ENCODE measurements around the gene CGRRF1. TPM values are rescaled to one million over a fixed set of nuclear protein-coding genes. Genes with fewer than 3 reads are reported as not detected.

Gene CGRRF1
- total and polyA plus RNA-seq, 2 of the 13 experiments (the other 11 are each of a cell fraction or from before 2014, with no cell fraction given): 16.8 to 18.2 TPM

GRCh38 chr14:54497224-54497623, 12.5 kb upstream of the CGRRF1 start (continued):
- TF ChIP-seq FOXJ3 (CRISPR knock-in tag; IDR thresholded peaks at IDR 0.05; ENCODE audit: borderline replicate concordance): 0 out of 2 replicates have a peak, but pooled peaks have one; percentile 1
- TF ChIP-seq EEA1 (CRISPR knock-in tag; IDR thresholded peaks at IDR 0.05; ENCODE audit: borderline replicate concordance): no peak
- no peak for TF ChIP-seq ZNF496 (CRISPR knock-in tag; IDR thresholded peaks at IDR 0.05; ENCODE audit: insufficient replicate concordance)
- TF ChIP-seq, protein P1, sequence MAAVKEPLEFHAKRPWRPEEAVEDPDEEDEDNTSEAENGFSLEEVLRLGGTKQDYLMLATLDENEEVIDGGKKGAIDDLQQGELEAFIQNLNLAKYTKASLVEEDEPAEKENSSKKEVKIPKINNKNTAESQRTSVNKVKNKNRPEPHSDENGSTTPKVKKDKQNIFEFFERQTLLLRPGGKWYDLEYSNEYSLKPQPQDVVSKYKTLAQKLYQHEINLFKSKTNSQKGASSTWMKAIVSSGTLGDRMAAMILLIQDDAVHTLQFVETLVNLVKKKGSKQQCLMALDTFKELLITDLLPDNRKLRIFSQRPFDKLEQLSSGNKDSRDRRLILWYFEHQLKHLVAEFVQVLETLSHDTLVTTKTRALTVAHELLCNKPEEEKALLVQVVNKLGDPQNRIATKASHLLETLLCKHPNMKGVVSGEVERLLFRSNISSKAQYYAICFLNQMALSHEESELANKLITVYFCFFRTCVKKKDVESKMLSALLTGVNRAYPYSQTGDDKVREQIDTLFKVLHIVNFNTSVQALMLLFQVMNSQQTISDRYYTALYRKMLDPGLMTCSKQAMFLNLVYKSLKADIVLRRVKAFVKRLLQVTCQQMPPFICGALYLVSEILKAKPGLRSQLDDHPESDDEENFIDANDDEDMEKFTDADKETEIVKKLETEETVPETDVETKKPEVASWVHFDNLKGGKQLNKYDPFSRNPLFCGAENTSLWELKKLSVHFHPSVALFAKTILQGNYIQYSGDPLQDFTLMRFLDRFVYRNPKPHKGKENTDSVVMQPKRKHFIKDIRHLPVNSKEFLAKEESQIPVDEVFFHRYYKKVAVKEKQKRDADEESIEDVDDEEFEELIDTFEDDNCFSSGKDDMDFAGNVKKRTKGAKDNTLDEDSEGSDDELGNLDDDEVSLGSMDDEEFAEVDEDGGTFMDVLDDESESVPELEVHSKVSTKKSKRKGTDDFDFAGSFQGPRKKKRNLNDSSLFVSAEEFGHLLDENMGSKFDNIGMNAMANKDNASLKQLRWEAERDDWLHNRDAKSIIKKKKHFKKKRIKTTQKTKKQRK (IDR thresholded peaks at IDR 0.05; ENCODE audit: low read length): no peak
- no peak for TF ChIP-seq SP1 (IDR thresholded peaks at IDR 0.05)
- no peak for TF ChIP-seq SP1 (CRISPR knock-in tag; IDR thresholded peaks at IDR 0.05)
- TF ChIP-seq MLLT10 (CRISPR knock-in tag; IDR thresholded peaks at IDR 0.05): no peak
- peak in 1 of 2 experiments; percentile 42; a peak in 2 of 4 replicates for TF ChIP-seq MAFK (conservative IDR thresholded peaks at IDR 0.05 in 1 of 2, IDR thresholded peaks at IDR 0.05 in 1 of 2; ENCODE audit: low read length in 2 of 2)
- TF ChIP-seq ZNF501 (CRISPR knock-in tag; IDR thresholded peaks at IDR 0.05): no peak
- no peak for TF ChIP-seq KDM4B (CRISPR knock-in tag; IDR thresholded peaks at IDR 0.05)
- TF ChIP-seq, protein P2, sequence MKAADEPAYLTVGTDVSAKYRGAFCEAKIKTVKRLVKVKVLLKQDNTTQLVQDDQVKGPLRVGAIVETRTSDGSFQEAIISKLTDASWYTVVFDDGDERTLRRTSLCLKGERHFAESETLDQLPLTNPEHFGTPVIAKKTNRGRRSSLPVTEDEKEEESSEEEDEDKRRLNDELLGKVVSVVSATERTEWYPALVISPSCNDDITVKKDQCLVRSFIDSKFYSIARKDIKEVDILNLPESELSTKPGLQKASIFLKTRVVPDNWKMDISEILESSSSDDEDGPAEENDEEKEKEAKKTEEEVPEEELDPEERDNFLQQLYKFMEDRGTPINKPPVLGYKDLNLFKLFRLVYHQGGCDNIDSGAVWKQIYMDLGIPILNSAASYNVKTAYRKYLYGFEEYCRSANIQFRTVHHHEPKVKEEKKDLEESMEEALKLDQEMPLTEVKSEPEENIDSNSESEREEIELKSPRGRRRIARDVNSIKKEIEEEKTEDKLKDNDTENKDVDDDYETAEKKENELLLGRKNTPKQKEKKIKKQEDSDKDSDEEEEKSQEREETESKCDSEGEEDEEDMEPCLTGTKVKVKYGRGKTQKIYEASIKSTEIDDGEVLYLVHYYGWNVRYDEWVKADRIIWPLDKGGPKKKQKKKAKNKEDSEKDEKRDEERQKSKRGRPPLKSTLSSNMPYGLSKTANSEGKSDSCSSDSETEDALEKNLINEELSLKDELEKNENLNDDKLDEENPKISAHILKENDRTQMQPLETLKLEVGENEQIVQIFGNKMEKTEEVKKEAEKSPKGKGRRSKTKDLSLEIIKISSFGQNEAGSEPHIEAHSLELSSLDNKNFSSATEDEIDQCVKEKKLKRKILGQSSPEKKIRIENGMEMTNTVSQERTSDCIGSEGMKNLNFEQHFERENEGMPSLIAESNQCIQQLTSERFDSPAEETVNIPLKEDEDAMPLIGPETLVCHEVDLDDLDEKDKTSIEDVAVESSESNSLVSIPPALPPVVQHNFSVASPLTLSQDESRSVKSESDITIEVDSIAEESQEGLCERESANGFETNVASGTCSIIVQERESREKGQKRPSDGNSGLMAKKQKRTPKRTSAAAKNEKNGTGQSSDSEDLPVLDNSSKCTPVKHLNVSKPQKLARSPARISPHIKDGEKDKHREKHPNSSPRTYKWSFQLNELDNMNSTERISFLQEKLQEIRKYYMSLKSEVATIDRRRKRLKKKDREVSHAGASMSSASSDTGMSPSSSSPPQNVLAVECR (CRISPR knock-in tag; IDR thresholded peaks at IDR 0.05; ENCODE audit: borderline replicate concordance): no peak

All from HepG2 (cell line).